Measurements from ENCODE around the gene HCK.

The HCK gene

GRCh38 chr20:32112841-32113240, 60.8 kb downstream of the HCK start:
- ATAC-seq (ENCODE audit: insufficient read depth, low read depth): no peak
- H3K9ac ChIP-seq (ENCODE audit: low read depth, low read length): no peak overlapping the region
- TF ChIP-seq, protein P1, sequence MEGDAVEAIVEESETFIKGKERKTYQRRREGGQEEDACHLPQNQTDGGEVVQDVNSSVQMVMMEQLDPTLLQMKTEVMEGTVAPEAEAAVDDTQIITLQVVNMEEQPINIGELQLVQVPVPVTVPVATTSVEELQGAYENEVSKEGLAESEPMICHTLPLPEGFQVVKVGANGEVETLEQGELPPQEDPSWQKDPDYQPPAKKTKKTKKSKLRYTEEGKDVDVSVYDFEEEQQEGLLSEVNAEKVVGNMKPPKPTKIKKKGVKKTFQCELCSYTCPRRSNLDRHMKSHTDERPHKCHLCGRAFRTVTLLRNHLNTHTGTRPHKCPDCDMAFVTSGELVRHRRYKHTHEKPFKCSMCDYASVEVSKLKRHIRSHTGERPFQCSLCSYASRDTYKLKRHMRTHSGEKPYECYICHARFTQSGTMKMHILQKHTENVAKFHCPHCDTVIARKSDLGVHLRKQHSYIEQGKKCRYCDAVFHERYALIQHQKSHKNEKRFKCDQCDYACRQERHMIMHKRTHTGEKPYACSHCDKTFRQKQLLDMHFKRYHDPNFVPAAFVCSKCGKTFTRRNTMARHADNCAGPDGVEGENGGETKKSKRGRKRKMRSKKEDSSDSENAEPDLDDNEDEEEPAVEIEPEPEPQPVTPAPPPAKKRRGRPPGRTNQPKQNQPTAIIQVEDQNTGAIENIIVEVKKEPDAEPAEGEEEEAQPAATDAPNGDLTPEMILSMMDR (IDR thresholded peaks at IDR 0.05; ENCODE audit: borderline replicate concordance, extremely low read depth, low read length, poor library complexity, severe bottlenecking): no peak
- no peak for TF ChIP-seq EZH2 (IDR thresholded peaks at IDR 0.05; ENCODE audit: borderline replicate concordance, low read depth, low read length, severe bottlenecking)
- peaks cover 21% of the 10 kb centered on the region for H3K36me3 ChIP-seq (ENCODE audit: insufficient read depth, low read length)
- no peak overlapping the region for H3K27ac ChIP-seq (ENCODE audit: low read length)
- H3K79me2 ChIP-seq (ENCODE audit: insufficient read depth, low read length): peaks cover 83% of the 10 kb centered on the region
- no peak overlapping the region for H3K4me3 ChIP-seq (ENCODE audit: low read depth in 1 of 2, low read length in 2 of 2)
- DNase-seq: no peak
- H3K27me3 ChIP-seq (ENCODE audit: insufficient read depth, low read length, poor library complexity): no peaks in the 10 kb centered on the region
- H3K4me2 ChIP-seq (ENCODE audit: insufficient read depth, low read length): no peak overlapping the region
- H3K4me1 ChIP-seq (ENCODE audit: insufficient read depth, low read length): peaks cover 37% of the 10 kb centered on the region
- peaks cover 40% of the 10 kb centered on the region for H4K20me1 ChIP-seq (ENCODE audit: insufficient read depth, low read length)
- no peaks in the 10 kb centered on the region for H3K9me3 ChIP-seq (ENCODE audit: insufficient read depth, low read length, severe bottlenecking)
- no peak overlapping the region for H2AFZ ChIP-seq (ENCODE audit: low read depth, low read length)

- H3K27ac ChIP-seq (ENCODE audit: low read length): no peak overlapping the region
- DNase-seq (no peak), ATAC-seq (ENCODE audit: insufficient read depth, low read depth) (no peak)
- H3K79me2 ChIP-seq (ENCODE audit: insufficient read depth, low read length): peaks cover 91% of the 10 kb centered on the region
- TF ChIP-seq EZH2 (IDR thresholded peaks at IDR 0.05; ENCODE audit: borderline replicate concordance, low read depth, low read length, severe bottlenecking): no peak
- TF ChIP-seq, protein P1 (IDR thresholded peaks at IDR 0.05; ENCODE audit: borderline replicate concordance, extremely low read depth, low read length, poor library complexity, severe bottlenecking): no peak
- H3K4me1 ChIP-seq (ENCODE audit: insufficient read depth, low read length): peaks cover 36% of the 10 kb centered on the region
- peaks cover 40% of the 10 kb centered on the region for H4K20me1 ChIP-seq (ENCODE audit: insufficient read depth, low read length)
- H3K4me2 ChIP-seq (ENCODE audit: insufficient read depth, low read length): no peak overlapping the region
- H3K27me3 ChIP-seq (ENCODE audit: insufficient read depth, low read length, poor library complexity): no peaks in the 10 kb centered on the region
- no peak overlapping the region for H3K4me3 ChIP-seq (ENCODE audit: low read depth in 1 of 2, low read length in 2 of 2)
- no peak overlapping the region for H3K9ac ChIP-seq (ENCODE audit: low read depth, low read length)
- H3K36me3 ChIP-seq (ENCODE audit: insufficient read depth, low read length): peaks cover 21% of the 10 kb centered on the region
- no peaks in the 10 kb centered on the region for H3K9me3 ChIP-seq (ENCODE audit: insufficient read depth, low read length, severe bottlenecking)
- no peak overlapping the region for H2AFZ ChIP-seq (ENCODE audit: low read depth, low read length)
Observed at GRCh38 chr20:32113591-32114260, 61.7 kb downstream of the HCK start.

- Histone ChIP-seq H3K9ac (ENCODE audit: low read depth, low read length) (no peak overlapping the region), H3K79me2 (ENCODE audit: insufficient read depth, low read length) (peaks cover 98% of the 10 kb centered on the region), H3K4me2 (ENCODE audit: insufficient read depth, low read length) (no peak overlapping the region), H3K36me3 (ENCODE audit: insufficient read depth, low read length) (peaks cover 21% of the 10 kb centered on the region), H3K27me3 (ENCODE audit: insufficient read depth, low read length, poor library complexity) (no peaks in the 10 kb centered on the region), H4K20me1 (ENCODE audit: insufficient read depth, low read length) (peaks cover 40% of the 10 kb centered on the region), H3K4me1 (ENCODE audit: insufficient read depth, low read length) (peaks cover 31% of the 10 kb centered on the region), H3K4me3 (ENCODE audit: low read depth in 1 of 2, low read length in 2 of 2) (no peak overlapping the region), H2AFZ (ENCODE audit: low read depth, low read length) (no peak overlapping the region), H3K27ac (ENCODE audit: low read length) (no peak overlapping the region), H3K9me3 (ENCODE audit: insufficient read depth, low read length, severe bottlenecking) (no peaks in the 10 kb centered on the region)
- ATAC-seq (ENCODE audit: insufficient read depth, low read depth) (no peak), DNase-seq (no peak)
- TF ChIP-seq EZH2 (IDR thresholded peaks at IDR 0.05; ENCODE audit: borderline replicate concordance, low read depth, low read length, severe bottlenecking): no peak
- TF ChIP-seq, protein P1 (IDR thresholded peaks at IDR 0.05; ENCODE audit: borderline replicate concordance, extremely low read depth, low read length, poor library complexity, severe bottlenecking): no peak
Observed at GRCh38 chr20:32114305-32114960, 62.4 kb downstream of the HCK start.
